Ovary (tissue), 9 donors: ENCODE data around the gene WDR41. TPM values are rescaled to one million over a fixed set of nuclear protein-coding genes. Genes with fewer than 3 reads are reported as not detected.
A peak's percentile ranks its signal among the peaks of the same experiment; 100 is the strongest.

Source experiments
- DNase-seq, 5 donors: peaks; one replicate each; pipeline ENCODE4 v3.0.0-alpha.2; 2019 to 2020
- H3K27ac ChIP-seq, 2 donors: fragments of 200-600 bp; one replicate each; pipeline versions ENCODE4 v1.5.1 to v1.8.0; 2019 to 2022
- H3K27me3 ChIP-seq: fragments of 200-600 bp; one replicate; pipeline ENCODE4 v1.8.0; 2022
- H3K36me3 ChIP-seq: fragments of 200-600 bp; sonication (generic); one replicate; pipeline ENCODE4 v1.5.1; 2019
- H3K4me1 ChIP-seq: one replicate; pipeline ENCODE4 v1.8.1; 2013; ENCODE audit warnings: mild to moderate bottlenecking, moderate library complexity; ENCODE audit not compliant: insufficient read depth
- H3K4me3 ChIP-seq: fragments of 200-600 bp; sonication (generic); one replicate; pipeline ENCODE4 v1.5.1; 2017
- H3K9me3 ChIP-seq, 2 donors: fragments of 200-600 bp in 1 of 2; sonication (generic) in 1 of 2; one replicate each; pipeline versions ENCODE4 v1.5.1 to v1.8.1; 2013 to 2019; ENCODE audit warnings: mild to moderate bottlenecking in 1 of 2, moderate library complexity in 1 of 2
- CTCF ChIP-seq, 3 donors: fragments of 450-650 bp in 2 of 3; fragments of 200-600 bp in 1 of 3; IDR thresholded peaks; one replicate each; pipeline versions ENCODE4 v1.5.1 to v1.8.0; 2016 to 2022; ENCODE audit warnings: antibody characterized with exemption in 3 of 3, mild to moderate bottlenecking in 1 of 3
- EP300 ChIP-seq: sonication (generic); formaldehyde crosslinking; IDR thresholded peaks from one replicate; pipeline ENCODE4 v1.6.1; 2017; ENCODE audit warnings: antibody characterized with exemption
- POLR2A ChIP-seq: fragments of 450-650 bp; IDR thresholded peaks from one replicate; pipeline ENCODE4 v1.6.1; 2017; ENCODE audit warnings: antibody characterized with exemption, mild to moderate bottlenecking, moderate library complexity
- WGBS, 3 donors: extraction: QIAGEN DNeasy Blood & Tissue Kit in 1 of 3; methylation state at CpG; one replicate each; pipeline versions ENCODE4 v1.1.5 to v1.1.7; 2013 to 2017; 5-methylcytosine and 5-hydroxymethylcytosine counted together
- intact Hi-C, 4 donors: fragments of 100-400 bp; cut with DNase I; formaldehyde crosslinking; loops; one replicate each; pipeline versions ENCODE4 v1.11.0 to v1.15.1; 2022 to 2023
- polyA plus RNA-seq, 2 donors: library from polyadenylated mRNA; stranded (reverse); fragments of 200-250 nt in 1 of 2; fragments of 350-450 nt in 1 of 2; fragmentation: Illumina TruSeq in 1 of 2; extraction: RNeasy Lipid Tissue Mini Kit (QIAGEN cat#74804) in 1 of 2; gene quantifications; one replicate each; pipeline ENCODE4 v1.2.3, GENCODE V29; 2013 to 2014
- total RNA-seq, 7 donors: library from RNA; depleted of rRNA in 2 of 7; stranded (reverse); fragments of >200 nt in 2 of 7; fragmentation: NEBNext Ultra II Directional in 3 of 7; extraction: Animal tissue kit (Norgen Biotek cat#: 25700) in 3 of 7; gene quantifications; one replicate each; pipeline versions ENCODE4 v1.1.0 to v1.2.4, GENCODE V29; 2016 to 2023
- donor health status: DM: no; HTN: no; CAD: no; lungs with moderate emphysema.
- donor health status: DM: no; HTN: no; CAD: no.
- donor health status: Bipolar disorder and iron deficiency.
- donor health status: DM: yes; HTN: yes; CAD: no.
- donor health status: DM: no; HTN: no; CAD: no.
- donor health status: DM: yes; HTN: yes; CAD: no.

Gene WDR41
- total and polyA plus RNA-seq, 9 donors: 7.5 to 45.4 (median 31.9) TPM

- 89 to 95% (median 90%) methylated on average over 1 of the region's 1 CpG for WGBS, 3 donors
- TF ChIP-seq CTCF (IDR thresholded peaks at IDR 0.05) (no peak), POLR2A (no peak), EP300 (no peak)
Observed at GRCh38 chr5:77396017-77396416, 96.1 kb downstream of the WDR41 start.

GRCh38 chr5:77394064-77394715, 97.9 kb downstream of the WDR41 start:
- WGBS, 3 donors: 85 to 91% (median 90%) methylated on average over 3 of the region's 3 CpGs
- TF ChIP-seq CTCF (IDR thresholded peaks at IDR 0.05) (no peak), POLR2A (no peak), EP300 (no peak)
- H3K4me3 ChIP-seq: no peak overlapping the region
- intact Hi-C loops: no loop called here
- H3K27me3 ChIP-seq: no peaks in the 10 kb centered on the region
- no peak for DNase-seq
- no peaks in the 10 kb centered on the region for H3K9me3 ChIP-seq
- peaks cover 10% of the 10 kb centered on the region for H3K4me1 ChIP-seq
- no peak overlapping the region for H3K27ac ChIP-seq
- no peaks in the 10 kb centered on the region for H3K36me3 ChIP-seq

More at GRCh38 chr5:77396017-77396416, 96.1 kb downstream of the WDR41 start:
- Histone ChIP-seq H3K27me3 (no peaks in the 10 kb centered on the region), H3K27ac (no peak overlapping the region), H3K4me3 (no peak overlapping the region), H3K36me3 (no peaks in the 10 kb centered on the region), H3K4me1 (no peaks in the 10 kb centered on the region), H3K9me3 (no peaks in the 10 kb centered on the region)
- intact Hi-C loops: no loop called here
- DNase-seq: no peak

- DNase-seq: peak in 1 of 5 donors; percentile 39
- no peak overlapping the region for H3K27ac ChIP-seq
- TF ChIP-seq EP300 (no peak), CTCF (IDR thresholded peaks at IDR 0.05) (no peak), POLR2A (no peak)
- H3K36me3 ChIP-seq: no peaks in the 10 kb centered on the region
- H3K9me3 ChIP-seq: no peaks in the 10 kb centered on the region
- no peaks in the 10 kb centered on the region for H3K27me3 ChIP-seq
- H3K4me1 ChIP-seq: peaks cover 10% of the 10 kb centered on the region
- no peak overlapping the region for H3K4me3 ChIP-seq
- WGBS, 3 donors: 52 to 72% (median 71%) methylated on average over 10 of the region's 10 CpGs
- intact Hi-C loops: no loop called here
Observed at GRCh38 chr5:77391240-77391765, 100.8 kb downstream of the WDR41 start.

- no peak for TF ChIP-seq POLR2A
- TF ChIP-seq EP300: no peak
- TF ChIP-seq CTCF (IDR thresholded peaks at IDR 0.05): no peak
- peaks cover 10% of the 10 kb centered on the region for H3K4me1 ChIP-seq
- intact Hi-C loops: no loop called here
- H3K4me3 ChIP-seq: no peak overlapping the region
- H3K27ac ChIP-seq: peak overlapping the region in 1 of 2 donors; percentile 15
- no peaks in the 10 kb centered on the region for H3K9me3 ChIP-seq
- WGBS, 3 donors: 29 to 38% (median 38%) methylated on average over 2 of the region's 2 CpGs
- H3K27me3 ChIP-seq: no peaks in the 10 kb centered on the region
- no peak for DNase-seq
- no peaks in the 10 kb centered on the region for H3K36me3 ChIP-seq
Observed at GRCh38 chr5:77390795-77391194, 101.3 kb downstream of the WDR41 start.
